ENCODE measurements around the gene SPEG. TPM values are rescaled to one million over a fixed set of nuclear protein-coding genes. Genes with fewer than 3 reads are reported as not detected.

Gene SPEG
- total RNA-seq, 1 donor, result 48.8 TPM

DNA sequence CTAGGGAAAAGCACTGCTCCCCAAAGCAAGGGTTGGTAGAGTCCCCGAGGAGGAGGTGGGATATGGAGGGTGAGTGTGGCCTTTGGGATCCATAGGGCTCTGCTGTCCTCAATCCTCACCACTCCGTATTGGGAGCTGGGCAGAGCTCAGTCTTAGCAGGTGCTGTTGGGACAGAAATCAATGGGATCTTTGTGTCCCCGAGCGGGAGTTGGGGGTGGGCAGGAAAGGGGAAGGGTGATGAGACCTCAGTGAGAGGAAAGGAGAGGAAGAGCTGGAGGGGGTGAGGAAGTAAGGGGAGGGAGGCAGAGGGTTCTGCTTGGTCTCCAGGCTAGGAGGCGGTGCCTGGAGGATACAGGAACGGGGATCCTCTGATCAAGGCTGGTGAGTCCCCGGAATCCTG is 82.2 kb downstream of the SPEG start:
- no peak overlapping the region for H3K4me3 ChIP-seq (ENCODE audit: low read depth, low read length)
- TF ChIP-seq, protein P1, sequence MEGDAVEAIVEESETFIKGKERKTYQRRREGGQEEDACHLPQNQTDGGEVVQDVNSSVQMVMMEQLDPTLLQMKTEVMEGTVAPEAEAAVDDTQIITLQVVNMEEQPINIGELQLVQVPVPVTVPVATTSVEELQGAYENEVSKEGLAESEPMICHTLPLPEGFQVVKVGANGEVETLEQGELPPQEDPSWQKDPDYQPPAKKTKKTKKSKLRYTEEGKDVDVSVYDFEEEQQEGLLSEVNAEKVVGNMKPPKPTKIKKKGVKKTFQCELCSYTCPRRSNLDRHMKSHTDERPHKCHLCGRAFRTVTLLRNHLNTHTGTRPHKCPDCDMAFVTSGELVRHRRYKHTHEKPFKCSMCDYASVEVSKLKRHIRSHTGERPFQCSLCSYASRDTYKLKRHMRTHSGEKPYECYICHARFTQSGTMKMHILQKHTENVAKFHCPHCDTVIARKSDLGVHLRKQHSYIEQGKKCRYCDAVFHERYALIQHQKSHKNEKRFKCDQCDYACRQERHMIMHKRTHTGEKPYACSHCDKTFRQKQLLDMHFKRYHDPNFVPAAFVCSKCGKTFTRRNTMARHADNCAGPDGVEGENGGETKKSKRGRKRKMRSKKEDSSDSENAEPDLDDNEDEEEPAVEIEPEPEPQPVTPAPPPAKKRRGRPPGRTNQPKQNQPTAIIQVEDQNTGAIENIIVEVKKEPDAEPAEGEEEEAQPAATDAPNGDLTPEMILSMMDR (IDR thresholded peaks at IDR 0.05; ENCODE audit: insufficient read depth, low read depth, low read length), result no peak
- DNase-seq (ENCODE audit: low read depth), result no peak

DNA sequence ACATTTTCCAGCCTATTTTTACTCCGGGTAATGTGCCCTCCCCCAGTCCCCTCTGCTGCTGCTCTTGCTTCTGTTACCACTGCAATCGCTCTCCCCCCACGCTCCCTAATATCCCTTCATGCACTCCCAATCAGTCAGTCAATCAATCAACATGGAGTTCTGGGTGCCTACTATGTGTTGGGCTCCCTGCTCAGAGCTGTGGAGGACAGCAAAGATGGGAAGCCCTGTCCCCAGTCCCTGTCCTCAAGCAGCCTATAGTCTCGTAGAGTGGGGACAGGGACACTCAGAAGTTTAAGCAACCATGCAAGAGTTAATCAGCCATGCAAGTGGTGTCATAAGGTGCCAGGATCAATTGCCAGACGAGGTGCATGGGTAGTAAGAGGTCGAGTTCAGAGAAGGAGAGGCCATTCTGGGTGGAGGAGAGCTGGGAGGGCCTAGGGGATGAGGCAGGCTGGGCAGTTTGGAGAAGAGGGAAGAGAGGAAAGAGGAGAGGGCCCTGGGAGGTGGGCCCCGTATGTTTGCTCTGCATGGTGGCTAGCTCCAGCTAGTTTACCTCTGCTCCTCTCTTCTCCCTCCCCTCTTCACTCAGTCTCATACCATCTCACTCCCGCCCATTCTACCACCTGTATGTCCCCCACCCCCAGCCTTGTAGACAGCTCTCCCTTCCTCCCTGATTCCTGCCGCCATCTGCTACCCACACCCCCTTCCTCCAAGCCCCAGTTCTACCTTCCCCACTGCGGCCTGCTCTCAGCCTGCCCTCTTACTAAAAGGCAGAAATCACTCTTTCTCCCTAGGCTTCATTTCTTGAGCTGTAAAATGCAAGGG is 83.5 kb downstream of the SPEG start:
- TF ChIP-seq, protein P1 (IDR thresholded peaks at IDR 0.05; ENCODE audit: insufficient read depth, low read depth, low read length), result no peak

DNA sequence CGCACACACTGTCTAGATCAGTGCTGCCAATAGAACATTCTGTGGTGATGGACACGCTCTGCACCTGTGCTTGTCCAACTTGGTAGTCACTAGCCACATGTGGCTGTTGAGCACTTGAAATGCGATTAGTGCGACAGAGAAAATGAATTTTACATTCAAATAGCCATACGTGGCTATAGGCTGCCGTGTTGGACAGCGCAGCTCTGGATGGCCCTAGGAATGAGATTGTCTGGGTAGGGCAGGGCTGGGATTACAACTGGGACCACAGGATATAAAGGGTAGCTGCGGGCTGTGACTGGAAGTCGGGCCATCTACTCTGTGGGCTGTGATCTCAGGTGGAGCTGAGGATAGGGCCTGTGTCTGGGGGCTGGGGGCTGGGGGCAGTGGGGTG is 84.9 kb downstream of the SPEG start:
- DNase-seq (ENCODE audit: low read depth), result no peak
- TF ChIP-seq, protein P1 (IDR thresholded peaks at IDR 0.05; ENCODE audit: insufficient read depth, low read depth, low read length), result no peak
- no peak overlapping the region for H3K4me3 ChIP-seq (ENCODE audit: low read depth, low read length)

More for the DNA sequence above, 83.5 kb downstream of the SPEG start:
- no peak overlapping the region for H3K4me3 ChIP-seq (ENCODE audit: low read depth, low read length)
- DNase-seq (ENCODE audit: low read depth), result no peak

DNA sequence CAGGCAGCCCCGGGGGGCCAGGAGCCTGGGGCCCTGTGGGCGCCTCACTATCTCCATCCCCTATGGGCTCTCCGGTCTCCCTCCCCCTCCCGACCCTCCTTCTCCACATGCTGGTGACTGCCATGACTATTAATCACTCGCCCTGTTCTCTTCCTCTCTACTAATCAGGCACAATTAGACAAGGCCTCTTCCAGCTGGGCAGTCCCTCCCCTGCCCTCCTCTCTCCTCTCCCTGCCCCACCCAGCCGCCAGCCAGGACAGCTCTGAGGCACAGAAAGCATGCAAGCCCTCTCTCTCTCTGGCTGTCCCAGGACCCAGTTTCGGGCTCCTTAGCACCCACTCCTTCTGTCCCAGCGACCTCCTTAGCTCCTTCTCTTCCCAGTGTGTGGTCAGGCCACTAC is 85.4 kb downstream of the SPEG start:
- DNase-seq (ENCODE audit: low read depth), result no peak
- H3K4me3 ChIP-seq (ENCODE audit: low read depth, low read length), result no peak overlapping the region
- TF ChIP-seq, protein P1 (IDR thresholded peaks at IDR 0.05; ENCODE audit: insufficient read depth, low read depth, low read length), result no peak

DNA sequence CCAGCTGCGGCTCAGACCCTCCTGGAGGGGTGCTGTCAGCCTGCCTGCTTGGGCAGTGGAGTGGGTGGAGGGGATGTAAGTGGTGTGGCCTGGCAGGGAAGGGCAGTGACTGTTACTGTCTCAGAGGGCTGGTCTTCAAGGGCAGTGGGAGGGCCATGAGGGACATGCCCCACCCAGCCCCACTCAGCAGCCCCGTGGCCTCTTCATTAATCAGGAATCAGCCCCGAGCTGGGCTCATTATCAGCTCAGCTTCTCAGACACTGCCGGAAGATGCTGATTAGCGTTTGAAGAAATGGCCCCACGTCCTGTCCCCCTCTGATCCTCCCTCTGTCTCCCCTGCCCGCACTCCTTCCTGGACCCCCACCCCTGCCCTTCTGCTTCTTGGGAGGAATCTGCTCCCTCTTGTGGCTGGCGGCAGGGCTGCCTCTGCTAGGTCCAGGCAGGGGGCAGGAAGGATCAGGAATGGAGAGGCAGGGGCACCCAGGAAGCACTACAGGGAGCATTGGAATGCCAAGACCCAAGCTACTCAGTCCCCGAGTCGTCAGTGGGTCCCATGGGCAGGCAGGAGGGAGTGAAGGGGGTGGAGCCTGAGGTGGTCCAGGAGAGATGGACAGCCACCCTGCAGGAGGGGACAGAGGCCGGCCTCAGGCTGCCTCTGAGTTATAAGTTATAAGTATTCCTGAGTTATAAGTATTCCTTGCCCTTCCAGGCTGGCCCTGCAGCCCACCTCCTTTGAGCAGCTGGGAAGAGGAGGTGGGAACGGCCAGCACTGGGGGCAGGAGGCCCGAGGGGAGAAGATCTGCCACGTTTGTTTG is 86.6 kb downstream of the SPEG start:
- TF ChIP-seq, protein P1 (IDR thresholded peaks at IDR 0.05; ENCODE audit: insufficient read depth, low read depth, low read length), result peak; percentile 82
- DNase-seq (ENCODE audit: low read depth), result peak; percentile 44
- H3K4me3 ChIP-seq (ENCODE audit: low read depth, low read length), result peak overlapping the region; percentile 23

DNA sequence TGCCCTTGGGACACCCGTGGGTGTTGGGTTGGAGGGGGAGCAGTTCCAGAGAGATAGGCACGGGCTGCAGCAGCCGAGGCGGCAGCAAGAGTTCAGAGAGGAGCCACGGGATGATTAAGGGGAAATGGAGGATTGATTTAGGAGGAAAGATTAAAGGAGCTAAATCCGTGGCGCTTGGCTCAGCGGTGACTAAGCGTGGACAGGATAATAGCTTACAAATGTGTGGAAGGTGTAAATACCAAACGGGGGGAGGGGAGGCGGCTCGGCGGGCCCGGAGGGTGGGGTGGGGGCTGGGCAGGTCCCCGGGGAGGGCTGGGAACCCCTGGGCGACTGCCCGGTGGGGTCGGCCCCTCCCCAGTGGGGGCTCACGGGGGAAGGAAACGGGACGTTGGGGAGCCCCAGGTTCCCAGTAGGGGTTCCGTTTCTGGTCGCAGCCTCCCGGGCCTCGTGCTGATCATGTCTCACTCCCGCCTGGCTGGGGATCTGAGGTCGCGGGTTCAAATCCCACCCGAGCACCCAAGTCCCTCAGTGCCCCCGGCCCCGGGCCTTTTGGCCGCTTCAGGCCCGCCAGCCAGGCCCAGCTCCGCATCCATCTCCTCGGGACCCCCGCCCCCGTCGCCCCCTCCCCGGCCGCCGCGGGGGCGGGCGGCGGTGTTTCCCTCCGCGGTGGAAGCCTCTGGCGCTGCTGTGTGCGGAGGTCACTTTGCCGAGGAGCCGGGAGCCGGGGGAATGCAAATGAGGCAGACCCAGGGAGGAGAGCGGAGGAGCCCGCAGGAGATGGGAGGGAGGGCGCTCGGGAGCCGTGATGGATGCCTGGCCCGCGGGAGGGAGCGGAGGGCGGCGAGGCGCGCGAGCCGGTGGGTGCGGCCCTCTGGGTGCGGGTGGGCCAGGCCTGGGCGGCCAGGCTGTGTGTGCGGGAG is 87.7 kb downstream of the SPEG start:
- DNase-seq (ENCODE audit: low read depth), result peak; percentile 81
- peak overlapping the region; percentile 36 for H3K4me3 ChIP-seq (ENCODE audit: low read depth, low read length)
- TF ChIP-seq, protein P1 (IDR thresholded peaks at IDR 0.05; ENCODE audit: insufficient read depth, low read depth, low read length), result no peak
